Fibroblast of skin of left quadriceps (primary cell): ENCODE measurements around the gene KCNN2.
"Not testable (repeated sequence)": the region's sequence is repeated elsewhere in the genome, so short reads cannot be mapped to it uniquely, and the experiment has no call there.

ENCODE experiments used
- DNase-seq, 2 experiments: peaks; one replicate each; pipeline ENCODE4 v3.0.0-alpha.2; 2013; ENCODE audit warnings: low read depth in 2 of 2

Gene KCNN2

DNA sequence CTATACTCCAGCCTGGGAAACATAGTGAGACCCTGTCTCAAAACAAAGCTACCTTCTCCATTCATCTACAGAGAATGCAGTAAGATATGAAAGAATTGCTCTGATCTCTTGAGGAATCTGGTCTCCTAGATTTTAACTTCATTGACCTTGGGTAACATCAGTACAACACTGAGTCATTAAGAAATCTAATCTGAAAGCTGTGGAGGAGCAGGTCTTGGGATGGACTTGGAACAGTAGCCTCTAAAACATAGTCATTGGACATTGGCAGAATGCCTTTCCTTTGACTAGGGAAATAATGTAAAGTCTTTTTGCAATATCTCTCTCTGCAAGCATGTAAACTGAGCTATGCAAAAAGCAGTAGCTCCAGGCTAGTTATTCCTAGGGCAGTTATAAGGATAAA lies 58.1 kb downstream of the KCNN2 start:
- peak; percentile 3 to 4 for DNase-seq

DNA sequence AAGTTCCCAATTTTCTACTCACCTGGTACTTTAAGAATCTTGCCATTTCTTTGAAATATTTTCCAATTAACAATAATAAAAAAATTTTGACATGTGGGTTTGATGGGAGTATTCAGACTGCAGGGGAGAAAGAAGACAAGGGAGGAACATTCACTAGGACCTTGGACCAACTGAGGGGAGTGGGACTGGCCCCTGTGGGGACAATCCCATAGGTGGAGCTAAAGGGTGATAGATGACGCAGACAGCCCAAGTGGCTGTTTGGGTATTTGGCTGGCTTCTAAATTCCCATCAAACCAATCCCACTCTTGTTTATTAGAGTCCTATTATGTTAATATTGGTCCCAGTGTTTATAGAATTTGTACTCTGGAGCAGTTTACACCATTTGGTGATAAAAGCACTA lies 65.3 kb downstream of the KCNN2 start:
- no peak for DNase-seq

DNA sequence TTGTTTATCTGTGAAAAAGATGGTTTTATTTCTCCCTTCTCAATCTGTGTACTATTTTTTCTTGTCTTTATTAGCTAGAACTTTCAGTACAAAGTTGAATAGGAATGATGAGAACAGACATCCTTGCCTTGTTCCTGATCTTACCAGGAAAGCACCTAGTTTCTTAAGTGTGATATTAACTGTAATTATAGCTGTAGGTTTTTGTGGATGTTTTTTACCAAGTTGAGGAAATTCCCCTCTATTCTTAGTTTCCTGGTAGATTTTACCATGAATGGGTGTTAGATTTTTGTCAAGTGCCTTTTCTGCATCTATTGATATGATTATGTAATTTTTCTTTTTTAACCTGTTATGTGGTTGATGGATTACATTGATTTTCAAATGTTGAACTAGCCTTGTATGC lies 68.7 kb downstream of the KCNN2 start:
- DNase-seq = no peak

DNA sequence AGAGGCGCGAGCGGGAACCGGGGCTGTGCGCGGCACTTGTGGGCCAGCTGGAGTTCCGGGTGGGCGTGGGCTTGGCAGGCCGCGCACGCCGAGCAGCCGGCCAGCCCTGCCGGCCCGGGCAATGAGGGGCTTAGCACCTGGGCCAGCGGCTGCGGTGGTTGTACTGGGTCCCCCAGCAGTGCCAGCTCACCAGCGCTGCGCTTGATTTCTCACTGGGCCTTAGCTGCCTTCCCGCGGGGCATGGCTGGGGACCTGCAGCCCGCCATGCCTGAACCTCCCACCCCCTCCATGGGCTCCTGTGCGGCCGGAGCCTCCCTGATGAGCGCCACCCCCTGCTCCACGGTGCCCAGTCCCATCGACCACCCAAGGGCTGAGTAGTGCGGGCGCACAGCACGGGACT lies 70.8 kb downstream of the KCNN2 start:
- DNase-seq = not testable (repeated sequence)

DNA sequence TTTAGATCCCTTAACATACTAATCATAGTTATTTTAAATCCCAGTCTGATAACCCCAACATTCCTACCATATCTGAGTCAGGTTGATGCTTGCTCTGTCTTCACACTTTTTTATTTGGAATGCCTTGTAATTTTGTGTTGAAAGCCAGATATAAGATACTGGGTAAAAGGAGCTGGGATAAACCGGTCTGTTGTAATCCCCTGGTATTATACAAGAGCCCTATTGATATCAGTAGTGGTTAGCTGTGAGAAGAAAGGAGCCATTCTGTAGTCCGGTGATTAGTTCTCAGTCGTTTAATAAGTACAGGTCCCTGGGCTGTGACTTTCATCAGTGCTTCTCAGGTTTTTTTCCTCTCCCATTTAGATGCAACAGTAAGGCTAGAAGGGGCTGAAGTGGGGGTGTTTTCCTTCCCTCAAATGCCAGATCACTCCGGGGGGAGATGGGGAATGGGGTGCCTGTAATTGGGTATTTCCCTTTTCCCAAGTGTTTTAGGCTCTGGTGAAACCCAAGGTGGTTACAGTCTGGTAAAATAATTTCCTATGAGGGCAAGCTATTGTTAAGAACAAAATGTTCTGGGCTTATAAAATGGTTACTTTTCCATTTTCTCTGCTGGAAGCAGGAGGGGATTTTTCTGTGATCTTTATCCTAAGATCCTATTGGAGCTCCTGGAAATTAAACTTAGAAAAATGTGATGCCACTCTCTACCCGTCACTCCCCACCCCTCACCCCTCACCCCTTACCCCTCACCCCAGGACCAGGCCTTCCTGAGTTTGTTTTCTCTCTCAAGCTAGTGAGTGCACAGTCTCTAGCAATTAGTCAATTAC lies 72.7 kb downstream of the KCNN2 start:
- DNase-seq = no peak

DNA sequence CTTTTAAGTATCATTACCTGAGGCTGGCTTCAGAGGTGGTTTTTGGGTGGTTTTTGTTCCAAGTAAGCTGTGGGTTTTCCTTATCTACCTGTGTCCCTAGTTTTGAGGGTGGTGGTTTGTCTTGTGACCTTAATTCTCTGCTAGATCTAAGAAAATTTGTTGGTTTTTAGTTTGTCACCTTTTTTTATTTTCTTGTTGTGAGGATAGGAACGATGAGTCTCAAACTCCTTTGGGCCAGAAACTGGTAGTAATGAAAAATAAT lies 73.3 kb downstream of the KCNN2 start:
- DNase-seq = no peak

DNA sequence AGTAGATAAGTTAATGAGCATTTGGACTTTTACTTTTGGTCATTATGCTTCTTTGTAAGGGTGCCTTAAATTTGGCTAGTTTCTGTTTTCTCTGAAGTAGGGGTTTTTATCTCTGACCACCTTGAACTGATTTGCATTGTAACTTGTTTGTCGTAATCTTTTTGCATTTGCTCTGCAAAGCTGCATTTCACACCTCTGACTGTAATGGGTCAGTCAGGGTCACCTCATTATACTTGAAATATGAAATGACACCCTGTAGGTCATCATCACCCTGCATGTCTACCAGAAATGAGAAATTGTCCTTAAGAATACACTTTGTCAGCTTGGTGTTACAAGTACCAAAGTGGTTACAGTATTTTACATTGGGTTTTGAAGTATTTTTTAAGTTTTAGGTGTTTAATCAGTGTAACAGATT lies 74.0 kb downstream of the KCNN2 start:
- no peak for DNase-seq

DNA sequence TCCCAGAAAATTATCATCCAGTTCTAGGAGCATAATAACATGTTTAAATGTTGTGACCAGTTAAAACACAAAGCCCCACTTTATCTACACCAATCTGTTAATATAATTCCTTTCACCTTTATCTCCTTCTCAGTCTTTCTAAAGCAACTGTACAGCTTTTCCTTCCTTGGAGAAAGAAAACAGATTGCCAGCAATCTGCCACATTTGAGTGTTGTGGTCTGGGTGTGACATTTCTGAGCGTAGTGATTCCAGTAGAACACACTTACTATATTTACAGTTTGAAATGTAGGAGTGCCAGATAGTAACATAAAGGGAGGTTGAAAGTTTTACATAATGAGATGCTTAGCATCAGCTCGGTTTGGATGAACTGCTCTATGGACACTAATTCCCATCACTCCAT lies 76.1 kb downstream of the KCNN2 start:
- no peak for DNase-seq

DNA sequence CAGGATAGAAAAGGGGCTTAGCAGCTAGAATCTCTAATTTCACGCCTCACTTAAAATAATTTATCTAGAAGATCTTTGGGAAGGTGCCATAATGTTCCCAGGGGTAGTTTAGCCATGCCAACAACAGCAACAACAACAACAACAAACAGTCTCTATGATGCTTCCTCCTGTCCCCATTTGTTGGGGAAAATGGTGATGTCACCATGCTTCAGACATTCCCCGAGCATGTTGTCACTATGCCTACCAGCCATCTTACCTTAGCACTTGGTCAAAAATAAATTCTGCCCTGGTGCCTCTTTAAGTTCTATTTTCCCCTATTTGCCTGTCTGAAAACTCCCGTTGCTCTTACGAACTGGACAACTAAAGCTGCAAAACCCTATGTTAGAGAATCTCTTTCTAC lies 76.6 kb downstream of the KCNN2 start:
- no peak for DNase-seq

GRCh38 chr5:114447084-114447773 lies 85.4 kb downstream of the KCNN2 start:
- no peak for DNase-seq

- no peak for DNase-seq
Observed at GRCh38 chr5:114448481-114448880, 86.6 kb downstream of the KCNN2 start.

GRCh38 chr5:114449860-114450421 lies 88.1 kb downstream of the KCNN2 start:
- peak; percentile 13 to 17 for DNase-seq

- peak in 1 of 2 experiments; percentile 2 for DNase-seq
Observed at GRCh38 chr5:114450437-114450836, 88.6 kb downstream of the KCNN2 start.

DNA sequence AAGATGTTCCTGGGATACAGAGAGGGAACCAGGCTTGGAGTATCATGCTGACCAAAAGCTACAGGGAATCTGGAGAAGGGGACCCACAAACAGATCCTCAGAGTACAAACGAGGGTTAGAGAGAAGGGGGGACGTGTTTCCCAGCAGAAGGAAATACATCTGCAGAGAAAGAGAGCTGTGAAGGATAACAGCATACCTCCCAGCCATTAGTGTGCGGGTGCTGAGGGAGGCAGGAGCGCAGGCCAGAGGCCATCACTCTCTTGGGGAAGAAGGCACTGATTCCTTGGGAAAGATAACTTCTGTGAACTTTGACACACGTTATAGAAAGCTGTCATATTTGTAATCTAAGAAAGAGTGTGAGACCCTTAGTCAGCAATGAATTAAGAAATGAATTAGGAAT lies 96.9 kb downstream of the KCNN2 start:
- DNase-seq = no peak

DNA sequence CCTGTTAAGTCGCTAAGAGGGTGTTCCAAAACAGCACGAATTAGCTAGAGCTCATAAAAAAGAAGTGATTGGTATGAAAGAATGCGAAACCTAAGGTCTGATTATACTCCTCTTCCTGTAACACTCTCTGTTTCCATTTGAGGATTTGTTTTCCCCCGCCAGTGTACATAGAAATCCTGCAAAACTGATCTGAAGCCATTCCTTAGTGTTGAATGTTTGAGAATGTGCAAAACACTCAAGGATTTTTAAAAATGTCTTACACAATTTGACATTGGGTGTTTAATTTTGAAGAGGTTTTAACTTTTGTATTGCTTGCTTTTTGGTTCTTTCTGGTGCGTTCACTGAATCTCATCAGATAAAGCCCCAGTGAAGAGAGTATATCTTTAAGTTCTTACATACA lies 105.3 kb downstream of the KCNN2 start:
- DNase-seq = no peak

DNA sequence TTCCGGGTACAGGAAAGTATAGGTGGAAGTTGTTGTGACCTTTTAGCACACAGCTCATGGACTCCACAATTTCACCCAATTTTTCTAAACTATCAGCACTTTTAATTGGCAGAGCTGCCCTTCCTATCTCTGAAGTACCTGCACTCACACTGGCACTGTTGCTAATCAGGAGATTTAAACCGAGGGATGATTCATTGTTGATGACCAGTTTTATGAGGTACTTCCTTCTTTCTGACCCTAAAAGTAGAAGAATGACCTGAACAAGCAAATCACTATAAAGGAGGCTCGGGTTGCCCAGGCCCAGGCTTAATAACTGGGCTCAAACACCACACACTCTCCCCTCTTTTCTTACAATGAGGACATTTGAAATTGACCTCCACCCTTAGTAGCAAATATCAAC lies 105.9 kb downstream of the KCNN2 start:
- no peak for DNase-seq

- DNase-seq = no peak
Observed at GRCh38 chr5:114469372-114469771, 107.5 kb downstream of the KCNN2 start.

DNA sequence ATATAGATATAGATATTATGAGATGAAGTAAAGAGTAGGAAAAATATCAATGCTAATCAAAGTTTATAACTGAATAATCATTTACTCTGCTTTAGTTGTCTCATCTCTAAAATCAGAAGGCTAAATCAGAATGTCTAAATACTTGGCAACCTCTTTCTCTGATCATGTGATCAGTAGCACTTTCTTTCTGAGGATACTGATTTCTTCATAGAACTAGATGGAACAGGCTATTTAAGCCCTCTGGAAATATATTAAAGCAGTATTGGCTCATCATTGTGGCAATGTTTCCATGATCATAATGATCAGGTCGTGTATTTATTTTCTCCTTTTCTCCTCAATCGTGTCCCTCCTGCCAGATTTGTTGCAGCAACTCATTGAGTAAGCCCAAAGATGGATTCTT lies 109.7 kb downstream of the KCNN2 start:
- DNase-seq = no peak

DNA sequence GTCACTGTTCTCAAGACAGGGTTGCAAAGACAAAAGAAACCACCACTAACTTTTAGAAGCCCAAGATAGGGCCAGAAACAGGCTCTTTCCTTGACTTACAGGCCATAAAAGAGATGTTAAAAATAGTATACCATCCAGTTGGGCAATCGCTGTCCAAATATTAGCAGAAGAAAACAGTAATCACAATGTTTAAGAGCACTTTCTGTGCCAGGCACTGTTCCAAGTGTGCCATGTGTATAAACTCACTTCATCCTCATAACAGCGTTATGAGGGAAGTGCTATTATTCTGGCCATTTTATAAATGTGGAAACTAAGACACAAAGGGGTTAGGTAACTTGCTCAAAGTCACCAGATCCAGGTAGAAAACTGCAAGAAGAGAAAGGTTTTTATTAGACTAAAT lies 111.7 kb downstream of the KCNN2 start:
- no peak for DNase-seq

DNA sequence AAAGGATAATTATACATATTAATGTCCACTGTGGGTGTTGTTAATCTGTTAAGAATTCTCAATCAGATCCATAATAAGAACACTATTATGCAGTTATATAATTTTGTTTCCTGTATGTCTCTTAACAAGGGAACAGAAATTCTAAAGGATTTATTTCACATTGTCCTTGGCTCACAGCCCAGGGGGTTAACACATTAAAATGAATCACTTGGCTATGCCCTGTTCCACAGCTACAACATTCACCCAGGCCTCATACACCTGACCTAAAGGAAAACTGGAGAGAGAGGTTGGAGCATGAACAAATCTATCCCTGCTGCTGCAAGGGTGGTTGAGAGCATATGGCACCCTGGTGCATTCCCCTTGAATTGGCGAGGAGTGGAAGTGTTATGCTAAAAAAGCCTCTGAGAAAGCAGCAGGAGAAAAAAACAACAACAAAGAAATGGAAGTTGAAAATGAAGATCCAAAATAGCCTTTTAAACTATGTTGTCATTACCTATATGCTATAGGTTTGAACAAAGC lies 116.0 kb downstream of the KCNN2 start:
- DNase-seq = no peak

DNA sequence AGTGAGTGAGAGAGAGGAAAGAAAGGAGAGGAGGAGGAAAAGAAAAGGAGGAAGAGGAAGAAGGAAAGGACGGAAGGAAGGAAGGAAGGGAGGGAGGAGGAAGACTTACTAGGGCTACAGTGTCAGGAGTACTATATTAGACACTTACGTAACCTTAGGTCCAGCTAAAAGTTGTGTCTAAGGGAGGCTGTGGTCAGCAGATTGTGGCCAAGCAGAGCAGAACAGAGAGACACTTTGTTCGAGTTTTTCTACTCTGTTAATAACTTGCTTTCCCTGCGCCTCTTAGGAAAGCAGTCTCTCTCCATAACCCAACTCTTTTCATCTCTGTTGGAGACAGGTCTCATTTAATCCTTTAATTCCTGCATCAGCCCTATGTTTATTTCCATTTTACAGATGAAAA lies 138.9 kb downstream of the KCNN2 start:
- DNase-seq = no peak

GRCh38 chr5:114504560-114504959 lies 142.7 kb downstream of the KCNN2 start:
- no peak for DNase-seq

GRCh38 chr5:114524221-114524620 lies 162.4 kb downstream of the KCNN2 start:
- no peak for DNase-seq
